ENCODE measurements around the gene AATK.

AATK gene

GRCh38 chr17:81160747-81161453, 5.1 kb downstream of the AATK start:
- TF ChIP-seq, protein P1, sequence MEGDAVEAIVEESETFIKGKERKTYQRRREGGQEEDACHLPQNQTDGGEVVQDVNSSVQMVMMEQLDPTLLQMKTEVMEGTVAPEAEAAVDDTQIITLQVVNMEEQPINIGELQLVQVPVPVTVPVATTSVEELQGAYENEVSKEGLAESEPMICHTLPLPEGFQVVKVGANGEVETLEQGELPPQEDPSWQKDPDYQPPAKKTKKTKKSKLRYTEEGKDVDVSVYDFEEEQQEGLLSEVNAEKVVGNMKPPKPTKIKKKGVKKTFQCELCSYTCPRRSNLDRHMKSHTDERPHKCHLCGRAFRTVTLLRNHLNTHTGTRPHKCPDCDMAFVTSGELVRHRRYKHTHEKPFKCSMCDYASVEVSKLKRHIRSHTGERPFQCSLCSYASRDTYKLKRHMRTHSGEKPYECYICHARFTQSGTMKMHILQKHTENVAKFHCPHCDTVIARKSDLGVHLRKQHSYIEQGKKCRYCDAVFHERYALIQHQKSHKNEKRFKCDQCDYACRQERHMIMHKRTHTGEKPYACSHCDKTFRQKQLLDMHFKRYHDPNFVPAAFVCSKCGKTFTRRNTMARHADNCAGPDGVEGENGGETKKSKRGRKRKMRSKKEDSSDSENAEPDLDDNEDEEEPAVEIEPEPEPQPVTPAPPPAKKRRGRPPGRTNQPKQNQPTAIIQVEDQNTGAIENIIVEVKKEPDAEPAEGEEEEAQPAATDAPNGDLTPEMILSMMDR (IDR thresholded peaks at IDR 0.05; ENCODE audit: low read depth, low read length) = no peak
- Histone ChIP-seq H3K9me3 (no peaks in the 10 kb centered on the region), H3K4me1 (peaks cover 9% of the 10 kb centered on the region)

GRCh38 chr17:81160306-81160705, 5.7 kb downstream of the AATK start:
- H3K27me3 ChIP-seq = no peaks in the 10 kb centered on the region
- no peaks in the 10 kb centered on the region for H3K36me3 ChIP-seq
- H3K9me3 ChIP-seq = no peaks in the 10 kb centered on the region
- TF ChIP-seq, protein P1 (IDR thresholded peaks at IDR 0.05; ENCODE audit: low read depth, low read length) = no peak
- H3K4me3 ChIP-seq (ENCODE audit: low read depth, low read length) = no peak overlapping the region
- peaks cover 5% of the 10 kb centered on the region for H3K4me1 ChIP-seq
- DNase-seq = no peak

More at GRCh38 chr17:81160747-81161453, 5.1 kb downstream of the AATK start:
- H3K36me3 ChIP-seq = no peaks in the 10 kb centered on the region
- DNase-seq = peak; percentile 18
- H3K4me3 ChIP-seq (ENCODE audit: low read depth, low read length) = no peak overlapping the region
- no peaks in the 10 kb centered on the region for H3K27me3 ChIP-seq

- no peaks in the 10 kb centered on the region for H3K9me3 ChIP-seq
- no peaks in the 10 kb centered on the region for H3K36me3 ChIP-seq
- DNase-seq = no peak
- TF ChIP-seq, protein P1 (IDR thresholded peaks at IDR 0.05; ENCODE audit: low read depth, low read length) = no peak
- no peaks in the 10 kb centered on the region for H3K4me1 ChIP-seq
- no peaks in the 10 kb centered on the region for H3K27me3 ChIP-seq
- H3K4me3 ChIP-seq (ENCODE audit: low read depth, low read length) = no peak overlapping the region
Measured at GRCh38 chr17:81159611-81160265, 6.3 kb downstream of the AATK start.

GRCh38 chr17:81158688-81159590, 7.1 kb downstream of the AATK start:
- no peak overlapping the region for H3K4me3 ChIP-seq (ENCODE audit: low read depth, low read length)
- TF ChIP-seq, protein P1 (IDR thresholded peaks at IDR 0.05; ENCODE audit: low read depth, low read length) = no peak
- no peak for DNase-seq
- no peaks in the 10 kb centered on the region for H3K9me3 ChIP-seq
- no peaks in the 10 kb centered on the region for H3K27me3 ChIP-seq
- H3K36me3 ChIP-seq = no peaks in the 10 kb centered on the region
- no peaks in the 10 kb centered on the region for H3K4me1 ChIP-seq

- H3K27me3 ChIP-seq = no peaks in the 10 kb centered on the region
- TF ChIP-seq, protein P1 (IDR thresholded peaks at IDR 0.05; ENCODE audit: low read depth, low read length) = no peak
- no peaks in the 10 kb centered on the region for H3K36me3 ChIP-seq
- no peaks in the 10 kb centered on the region for H3K9me3 ChIP-seq
- DNase-seq = no peak
- H3K4me3 ChIP-seq (ENCODE audit: low read depth, low read length) = no peak overlapping the region
- no peaks in the 10 kb centered on the region for H3K4me1 ChIP-seq
Measured at GRCh38 chr17:81157848-81158687, 8.0 kb downstream of the AATK start.

Data from BE2C (cell line).